Gastrocnemius medialis (tissue), 4 donors: ENCODE measurements around the gene HLA-DMA. TPM values are rescaled to one million over a fixed set of nuclear protein-coding genes. Genes with fewer than 3 reads are reported as not detected.

Experiments used
- ATAC-seq, 2 donors: fragments of 150-250 bp; one replicate each; pipeline ENCODE4 v1.9.1; 2016
- DNase-seq, 2 donors: peaks; one replicate each; pipeline ENCODE4 v3.0.0-alpha.2; 2019
- H3K27ac ChIP-seq, 4 donors: fragments of 200-600 bp; sonication (generic); 1 replicate in 1 of 4; 2 replicates in 3 of 4; pipeline ENCODE4 v1.5.1; 2016 to 2018; ENCODE audit warnings: mild to moderate bottlenecking in 2 of 4, moderate library complexity in 1 of 4
- H3K27me3 ChIP-seq, 3 donors: fragments of 200-600 bp; sonication (generic) in 2 of 3; 1 replicate in 1 of 3; 2 replicates in 2 of 3; pipeline versions ENCODE4 v1.5.1 to v1.6.0; 2016 to 2019; ENCODE audit warnings: mild to moderate bottlenecking in 1 of 3, moderate library complexity in 1 of 3
- H3K36me3 ChIP-seq, 2 donors: fragments of 200-600 bp; sonication (generic) in 1 of 2; one replicate each; pipeline ENCODE4 v1.5.1; 2017 to 2018
- H3K4me1 ChIP-seq, 2 donors: fragments of 200-600 bp; sonication (generic) in 1 of 2; one replicate each; pipeline ENCODE4 v1.5.1; 2016 to 2017; ENCODE audit warnings: mild to moderate bottlenecking in 2 of 2
- H3K4me3 ChIP-seq, 4 donors: fragments of 200-600 bp; sonication (generic) in 3 of 4; 1 replicate in 1 of 4; 2 replicates in 3 of 4; pipeline ENCODE4 v1.5.1; 2016 to 2019; ENCODE audit warnings: mild to moderate bottlenecking in 2 of 4
- H3K9me3 ChIP-seq, 3 donors: fragments of 200-600 bp; sonication (generic) in 2 of 3; 1 replicate in 1 of 3; 2 replicates in 2 of 3; pipeline ENCODE4 v1.5.1; 2016 to 2019
- CTCF ChIP-seq, 5 experiments: fragments of 450-650 bp in 3 of 5; fragments of 200-600 bp in 2 of 5; sonication (generic) in 2 of 5; IDR thresholded peaks in 4 of 5; conservative IDR thresholded peaks in 1 of 5; 1 replicate in 4 of 5; 2 replicates in 1 of 5; pipeline ENCODE4 v1.5.1; 2016 to 2019; ENCODE audit warnings: antibody characterized with exemption in 5 of 5, mild to moderate bottlenecking in 3 of 5, moderate library complexity in 3 of 5
- POLR2A ChIP-seq, 2 donors: fragments of 450-650 bp; IDR thresholded peaks; one replicate each; pipeline ENCODE4 v1.6.1; 2017; ENCODE audit warnings: antibody characterized with exemption in 2 of 2, mild to moderate bottlenecking in 2 of 2, moderate library complexity in 2 of 2
- in situ Hi-C, 4 donors: fragments of 200-750 bp; cut with MboI; loops; one replicate each; pipeline versions ENCODE4 v1.15.0 to v1.8.0; 2017; ENCODE audit warnings: low sequenced_read_pairs in 4 of 4
- intact Hi-C: fragments of 100-400 bp; cut with DNase I; formaldehyde crosslinking; loops from one replicate; pipeline ENCODE4 v1.15.1; 2023; ENCODE audit warnings: low total_unique reads
- total RNA-seq, 4 donors: library from RNA; depleted of rRNA; stranded (reverse); fragments of >200 nt; gene quantifications; one replicate each; pipeline versions ENCODE4 v1.1.0 to v1.2.3, GENCODE V29; 2016

The HLA-DMA gene
- total RNA-seq, 4 donors from 2014 or later: 3.6 to 22.8 (median 6.3) TPM

- Histone ChIP-seq H3K4me3 (peak overlapping the region; percentile 75 to 95 (median 78)), H3K4me1 (peaks cover 34% of the 10 kb centered on the region in 2 donors), H3K27ac (peak overlapping the region; percentile 97 to 100 (median 100)), H3K27me3 (no peaks in the 10 kb centered on the region), H3K9me3 (no peaks in the 10 kb centered on the region), H3K36me3 (peaks cover 0 to 31% of the 10 kb centered on the region in 2 donors)
- ATAC-seq: no peak
- no peak for TF ChIP-seq POLR2A (IDR thresholded peaks at IDR 0.05)
- no peak for TF ChIP-seq CTCF (IDR thresholded peaks at IDR 0.05 in 4 of 5, conservative IDR thresholded peaks at IDR 0.05 in 1 of 5)
- intact Hi-C loops: loop anchor here (1.0 to 5.0 kb wide), 3 partner anchors 439 to 1309 kb away; partner anchors contain the start of genes C6orf47 and GPANK1
- no peak for DNase-seq
- in situ Hi-C loops: loop anchor here in 3 of 4 donors (25.0 kb wide), 3 partner anchors 441 to 1009 kb away; partner anchors contain the start of genes AGER (in 3 of the 3), AGPAT1 (in 3 of the 3), GPSM3 (in 3 of the 3) and PBX2 (in 3 of the 3)
These were observed 18.3 kb upstream of the HLA-DMA start for GRCh38 chr6:32971242-32971580.

GRCh38 chr6:32970413-32971241, 17.7 kb upstream of the HLA-DMA start:
- Histone ChIP-seq H3K27me3 (no peaks in the 10 kb centered on the region), H3K36me3 (peaks cover 0 to 25% of the 10 kb centered on the region in 2 donors), H3K27ac (peak overlapping the region; percentile 97 to 100 (median 100)), H3K9me3 (no peaks in the 10 kb centered on the region), H3K4me3 (peak overlapping the region; percentile 75 to 95 (median 78)), H3K4me1 (peaks cover 34% of the 10 kb centered on the region in 2 donors)
- in situ Hi-C loops (loop anchor here in 3 of 4 donors (25.0 kb wide), 3 partner anchors 442 to 1008 kb away; partner anchors contain the start of genes AGER (in 3 of the 3), AGPAT1 (in 3 of the 3), GPSM3 (in 3 of the 3) and PBX2 (in 3 of the 3)), intact Hi-C loops (loop anchor here (1.0 to 5.0 kb wide), 3 partner anchors 440 to 1308 kb away; partner anchors contain the start of genes C6orf47 and GPANK1)
- ATAC-seq (peak; percentile 9 to 11), DNase-seq (peak; percentile 86 to 90)
- TF ChIP-seq CTCF (IDR thresholded peaks at IDR 0.05 in 4 of 5, conservative IDR thresholded peaks at IDR 0.05 in 1 of 5): peak in 1 of 5 experiments; percentile 4
- TF ChIP-seq POLR2A (IDR thresholded peaks at IDR 0.05): no peak

DNA sequence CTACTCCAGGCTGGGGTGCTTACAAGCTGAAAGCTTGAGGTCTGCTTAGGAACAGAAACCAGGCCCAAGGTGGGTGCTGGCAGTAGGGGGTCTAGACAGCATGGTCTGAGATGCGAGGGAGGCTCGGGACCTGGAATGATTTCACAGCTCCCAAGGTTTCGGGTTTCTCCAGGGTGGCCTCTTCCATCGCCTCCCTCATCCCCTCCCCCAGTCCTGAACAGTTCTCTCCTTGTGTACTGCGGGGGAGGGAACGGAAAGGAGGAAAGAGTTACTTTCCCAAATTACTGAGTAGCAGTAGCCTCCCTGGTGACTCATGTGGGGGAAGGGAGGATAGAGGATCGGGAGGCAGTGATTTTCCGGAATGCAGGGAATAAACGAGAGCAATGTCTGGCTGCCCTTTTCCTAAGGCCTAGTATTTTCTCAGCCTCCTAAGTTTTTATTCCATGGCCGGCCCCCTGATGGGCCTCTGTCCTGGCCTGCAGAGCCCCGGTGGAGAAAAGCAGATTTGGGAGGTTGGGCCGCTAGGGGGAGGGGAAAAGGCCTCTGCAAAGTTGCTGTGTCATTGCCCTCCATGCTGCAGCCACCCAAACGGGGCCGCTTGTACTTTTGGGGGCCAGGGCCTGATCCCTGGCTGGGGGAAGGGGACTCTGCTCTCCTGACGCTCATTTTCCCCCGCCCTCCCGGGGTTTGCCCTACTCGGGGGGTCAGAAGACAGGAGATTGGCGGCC, 17.0 kb upstream of the HLA-DMA start:
- H3K4me3 ChIP-seq: peak overlapping the region; percentile 75 to 95 (median 78)
- peak; percentile 86 to 94 for DNase-seq
- in situ Hi-C loops (loop anchor here in 3 of 4 donors (25.0 kb wide), 3 partner anchors 442 to 1008 kb away; partner anchors contain the start of genes AGER (in 3 of the 3), AGPAT1 (in 3 of the 3), GPSM3 (in 3 of the 3) and PBX2 (in 3 of the 3)), intact Hi-C loops (loop anchor here (2.0 to 5.0 kb wide), 6 partner anchors 231 to 1308 kb away; partner anchors contain the start of genes AGPAT1, C6orf47, GPANK1 and RNF5)
- H3K27me3 ChIP-seq: no peaks in the 10 kb centered on the region
- TF ChIP-seq CTCF (IDR thresholded peaks at IDR 0.05 in 4 of 5, conservative IDR thresholded peaks at IDR 0.05 in 1 of 5) (peak; percentile 13 to 83 (median 56)), POLR2A (IDR thresholded peaks at IDR 0.05) (peak; percentile 80 to 87)
- peaks cover 30 to 33% of the 10 kb centered on the region in 2 donors for H3K4me1 ChIP-seq
- no peaks in the 10 kb centered on the region for H3K9me3 ChIP-seq
- peak; percentile 40 to 45 for ATAC-seq
- peak overlapping the region; percentile 97 to 100 (median 100) for H3K27ac ChIP-seq
- peaks cover 0 to 19% of the 10 kb centered on the region in 2 donors for H3K36me3 ChIP-seq
